HepG2 (cell line): ENCODE results near the gene CFAP46. TPM values are rescaled to one million over a fixed set of nuclear protein-coding genes. Genes with fewer than 3 reads are reported as not detected.

ENCODE experiments used
- ATAC-seq: fragments of 200-7000 bp; cut with Tn5 transposase; 3 replicates; pipeline ENCODE4 v1.9.1; 2020; ENCODE audit warnings: mild to moderate bottlenecking, moderate library complexity
- BruUV-seq: library from RNA; stranded (reverse); fragments of 400-500 nt; replicated peaks from 2 replicates; lab custom pipeline; 2021; lab: Mats Ljungman, UMichigan
- CTCF ChIA-PET: fragments of 300-600 bp; formaldehyde crosslinking; extraction: SDS; loops from one replicate; lab custom pipeline; 2021; ENCODE audit warnings: low total read pairs, inconsistent platforms, low intra/inter-chr PET ratio; lab: Yijun Ruan, JAX
- POLR2A ChIA-PET: fragments of 350-600 bp; sonication (Branson Sonifier 250); formaldehyde crosslinking; loops from one replicate; lab custom pipeline; 2020; ENCODE audit warnings: antibody characterized with exemption, inconsistent platforms; lab: Yijun Ruan, JAX
- DNase-seq: peaks from one replicate; pipeline ENCODE4 v3.0.0-alpha.2; 2015; ENCODE audit warnings: low spot score
- FAIRE-seq: peaks from 3 replicates; lab custom pipeline; 2011; peaks lifted over from hg19 to GRCh38; lab: Jason Lieb, UNC
- H2AFZ ChIP-seq: one replicate; pipeline ENCODE4 v1.6.1; 2011; ENCODE audit warnings: low read length, inconsistent platforms
- H3K27ac ChIP-seq: fragments of 300-600 bp; 3 replicates; pipeline ENCODE4 v1.8.0; 2011; ENCODE audit warnings: mixed run types, mild to moderate bottlenecking, mixed read lengths, low read length, inconsistent platforms; ENCODE audit not compliant: insufficient read depth; ENCODE audit errors: extremely low read length
- H3K27me3 ChIP-seq, 2 experiments: fragments of 200-600 bp in 1 of 2; 2 replicates in 1 of 2; 3 replicates in 1 of 2; pipeline versions ENCODE4 v1.6.0 to v1.8.0; 2011; ENCODE audit warnings: low read length in 2 of 2, mild to moderate bottlenecking in 2 of 2, moderate library complexity in 2 of 2, inconsistent platforms in 1 of 2; ENCODE audit not compliant: insufficient read depth in 2 of 2, control insufficient read depth in 1 of 2
- H3K36me3 ChIP-seq, 2 experiments: fragments of 200-600 bp in 1 of 2; replicated peaks in 1 of 2; 2 replicates in 1 of 2; 3 replicates in 1 of 2; pipeline versions ENCODE4 v1.5.1 to v1.8.0; 2011; ENCODE audit warnings: low read length in 2 of 2, inconsistent platforms in 1 of 2; ENCODE audit not compliant: insufficient read depth in 2 of 2, control insufficient read depth in 1 of 2
- H3K4me1 ChIP-seq: 2 replicates; pipeline ENCODE4 v1.5.1; 2012; ENCODE audit warnings: low read length, inconsistent platforms; ENCODE audit not compliant: insufficient read depth
- H3K4me2 ChIP-seq: 2 replicates; pipeline ENCODE4 v1.6.0; 2011; ENCODE audit warnings: low read depth, low read length, inconsistent platforms
- H3K4me3 ChIP-seq, 3 experiments: fragments of 200-600 bp in 1 of 3; sonication (generic), shearing (Covaris generic) in 1 of 3; replicated peaks in 1 of 3; 2 replicates each; pipeline ENCODE4 v1.5.1; 2011 to 2016; ENCODE audit warnings: low read length in 3 of 3, inconsistent platforms in 2 of 3, low read depth in 2 of 3, mild to moderate bottlenecking in 2 of 3, control low read depth in 1 of 3, mixed read lengths in 1 of 3; ENCODE audit not compliant: insufficient read depth in 1 of 3
- H3K79me2 ChIP-seq: one replicate; pipeline ENCODE4 v1.6.1; 2011; ENCODE audit warnings: low read length, inconsistent platforms; ENCODE audit not compliant: insufficient read depth
- H3K9ac ChIP-seq: 2 replicates; pipeline ENCODE4 v1.6.0; 2011; ENCODE audit warnings: mild to moderate bottlenecking, low read depth, low read length, inconsistent platforms; ENCODE audit not compliant: insufficient read depth
- H3K9me3 ChIP-seq: 2 replicates; pipeline ENCODE4 v1.5.1; 2012; ENCODE audit warnings: mild to moderate bottlenecking, low read length
- H4K20me1 ChIP-seq: 2 replicates; pipeline ENCODE4 v1.6.0; 2011; ENCODE audit warnings: inconsistent platforms, mild to moderate bottlenecking, low read length, moderate library complexity; ENCODE audit not compliant: insufficient read depth
- ELF1 ChIP-seq: sonication (generic); formaldehyde crosslinking; IDR thresholded peaks from 2 replicates; pipeline ENCODE4 v1.4.0; 2020; ENCODE audit warnings: missing genetic modification reagents
- JARID2 ChIP-seq: sonication (generic); formaldehyde crosslinking; IDR thresholded peaks from 2 replicates; pipeline ENCODE4 v1.8.1; 2023; ENCODE audit warnings: missing genetic modification reagents, inconsistent platforms; ENCODE audit not compliant: insufficient replicate concordance
- RFX3 ChIP-seq: IDR thresholded peaks from 2 replicates; pipeline ENCODE4 v1.6.1; 2016; ENCODE audit warnings: missing biosample characterization, missing genetic modification reagents
- ZNF292 ChIP-seq: sonication (generic); formaldehyde crosslinking; IDR thresholded peaks from 2 replicates; pipeline ENCODE4 v1.8.1; 2022; ENCODE audit warnings: mild to moderate bottlenecking, low read depth, missing genetic modification reagents, borderline replicate concordance
- WGBS: methylation state at CpG from one replicate; pipeline ENCODE4 v1.1.6; 2017; ENCODE audit warnings: low lambda C conversion rate; 5-methylcytosine and 5-hydroxymethylcytosine counted together
- in situ Hi-C: cut with HindIII; loops from 2 replicates; pipeline ENCODE4 v1.10.0; 2017; ENCODE audit warnings: low pct_unique_long_range_greater_than_20kb; ENCODE audit not compliant: extremely low pct_ligation_motif_present
- intact Hi-C: fragments of 100-400 bp; cut with micrococcal nuclease; formaldehyde crosslinking; loops from one replicate; pipeline ENCODE4 v1.10.0; 2022; ENCODE audit not compliant: unreplicated experiment
- polyA plus RNA-seq, 8 experiments: library from polyadenylated mRNA; depleted of rRNA in 3 of 8; stranded (reverse) in 7 of 8; unstranded in 1 of 8; fragments of >200 nt; fragmentation: Illumina TruSeq in 4 of 8; extraction: Trizol in 4 of 8; gene quantifications; 2 replicates each; pipeline versions ENCODE4 v1.2.1 to v1.2.3, GENCODE V29; 2011 to 2016; ENCODE audit warnings: low read depth in 4 of 8, missing spikeins in 1 of 8, mixed read lengths in 1 of 8; ENCODE audit not compliant: insufficient read depth in 1 of 8
- total RNA-seq, 5 experiments: library from RNA; depleted of rRNA; stranded (reverse); fragments of >200 nt; fragmentation: Illumina TruSeq; extraction: Trizol; gene quantifications; 2 replicates each; pipeline ENCODE4 v1.2.3, GENCODE V29; 2016; ENCODE audit warnings: low read depth in 1 of 5
- TF ChIP-seq, protein P1 (sequence below): IDR thresholded peaks from 2 replicates; pipeline ENCODE4 v1.6.1; 2016; ENCODE audit warnings: low read depth, borderline replicate concordance
- TF ChIP-seq, protein P2 (sequence below), 2 experiments: fragments of 450-650 bp in 1 of 2; sonication (generic) in 1 of 2; formaldehyde crosslinking in 1 of 2; IDR thresholded peaks; 2 replicates each; pipeline versions ENCODE4 v1.6.1 to v1.8.0; 2016 to 2022; ENCODE audit warnings: antibody characterized with exemption in 1 of 2, mild to moderate bottlenecking in 1 of 2, missing genetic modification reagents in 1 of 2
- TF ChIP-seq, protein P3 (sequence below): IDR thresholded peaks from 2 replicates; pipeline ENCODE4 v1.6.1; 2016; ENCODE audit warnings: low read depth
- TF ChIP-seq, protein P4 (sequence below): sonication (generic); formaldehyde crosslinking; IDR thresholded peaks from 2 replicates; pipeline ENCODE4 v1.4.0; 2020; ENCODE audit warnings: mild to moderate bottlenecking, low read depth, missing genetic modification reagents
- TF ChIP-seq, protein P5 (sequence below): IDR thresholded peaks from 2 replicates; pipeline ENCODE4 v1.6.1; 2018; ENCODE audit warnings: missing genetic modification reagents, mild to moderate bottlenecking, missing compliant biosample characterization

The CFAP46 gene
- total and polyA plus RNA-seq, 2 of the 13 experiments (the other 11 are each of a cell fraction or from before 2014, with no cell fraction given) = 0.24 to 0.84 TPM

DNA sequence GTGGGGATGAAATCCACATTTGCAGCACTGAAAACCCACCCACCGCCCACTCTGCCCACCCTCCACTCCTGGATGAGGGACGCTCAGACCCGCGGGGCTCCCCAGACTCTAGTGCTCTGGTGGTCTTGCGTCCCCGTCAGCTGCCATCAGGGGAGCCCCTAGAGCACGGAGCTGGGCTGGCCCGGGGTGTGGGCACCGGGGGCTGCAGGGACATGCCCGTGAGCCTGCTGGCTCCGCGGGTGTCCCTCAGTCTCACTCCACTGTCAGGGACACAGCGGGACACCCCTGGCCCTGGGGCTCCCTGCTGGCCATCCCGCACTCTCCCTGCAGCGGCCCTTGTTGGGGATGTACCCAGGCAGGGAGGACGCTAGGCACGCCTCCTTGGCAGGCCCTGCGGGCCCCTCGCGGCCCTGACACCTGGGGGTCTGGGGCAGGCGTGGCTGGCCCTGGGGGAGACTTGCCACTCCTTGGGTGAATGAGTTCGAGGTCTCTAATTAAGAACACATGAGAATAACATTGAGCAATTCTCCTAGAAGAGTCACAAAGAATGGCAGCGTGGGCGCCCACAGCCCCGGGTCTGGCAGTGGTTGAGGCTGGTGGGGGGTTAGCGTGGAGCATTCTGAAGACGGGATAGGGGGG lies 64.2 kb downstream of the CFAP46 start:
- POLR2A ChIA-PET = no interaction called here
- WGBS = 32% methylated on average over 5 of the region's 27 CpGs
- CTCF ChIA-PET = no interaction called here
- Histone ChIP-seq H3K9me3 (no peaks in the 10 kb centered on the region), H3K79me2 (no peaks in the 10 kb centered on the region), H3K9ac (no peak overlapping the region), H3K4me2 (no peak overlapping the region), H3K36me3 (no peaks in the 10 kb centered on the region), H4K20me1 (no peaks in the 10 kb centered on the region; the same call in 1 of the 2 replicates), H3K27ac (no peak overlapping the region), H3K4me1 (no peaks in the 10 kb centered on the region), H2AFZ (no peak overlapping the region), H3K4me3 (no peak overlapping the region), H3K27me3 (peaks cover 11 to 63% of the 10 kb centered on the region in 2 experiments; a peak in 4 of 5 replicates)
- FAIRE-seq = no peak
- BruUV-seq = no TSS peak
- ATAC-seq = no peak
- DNase-seq = no peak
- in situ Hi-C loops (no loop called here), intact Hi-C loops (no loop called here)
- TF ChIP-seq, protein P1, sequence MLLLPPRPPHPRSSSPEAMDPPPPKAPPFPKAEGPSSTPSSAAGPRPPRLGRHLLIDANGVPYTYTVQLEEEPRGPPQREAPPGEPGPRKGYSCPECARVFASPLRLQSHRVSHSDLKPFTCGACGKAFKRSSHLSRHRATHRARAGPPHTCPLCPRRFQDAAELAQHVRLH = no peak
- TF ChIP-seq JARID2 (CRISPR knock-in tag) = no peak
- no peak for TF ChIP-seq ZNF292 (CRISPR knock-in tag)
- TF ChIP-seq, protein P2, sequence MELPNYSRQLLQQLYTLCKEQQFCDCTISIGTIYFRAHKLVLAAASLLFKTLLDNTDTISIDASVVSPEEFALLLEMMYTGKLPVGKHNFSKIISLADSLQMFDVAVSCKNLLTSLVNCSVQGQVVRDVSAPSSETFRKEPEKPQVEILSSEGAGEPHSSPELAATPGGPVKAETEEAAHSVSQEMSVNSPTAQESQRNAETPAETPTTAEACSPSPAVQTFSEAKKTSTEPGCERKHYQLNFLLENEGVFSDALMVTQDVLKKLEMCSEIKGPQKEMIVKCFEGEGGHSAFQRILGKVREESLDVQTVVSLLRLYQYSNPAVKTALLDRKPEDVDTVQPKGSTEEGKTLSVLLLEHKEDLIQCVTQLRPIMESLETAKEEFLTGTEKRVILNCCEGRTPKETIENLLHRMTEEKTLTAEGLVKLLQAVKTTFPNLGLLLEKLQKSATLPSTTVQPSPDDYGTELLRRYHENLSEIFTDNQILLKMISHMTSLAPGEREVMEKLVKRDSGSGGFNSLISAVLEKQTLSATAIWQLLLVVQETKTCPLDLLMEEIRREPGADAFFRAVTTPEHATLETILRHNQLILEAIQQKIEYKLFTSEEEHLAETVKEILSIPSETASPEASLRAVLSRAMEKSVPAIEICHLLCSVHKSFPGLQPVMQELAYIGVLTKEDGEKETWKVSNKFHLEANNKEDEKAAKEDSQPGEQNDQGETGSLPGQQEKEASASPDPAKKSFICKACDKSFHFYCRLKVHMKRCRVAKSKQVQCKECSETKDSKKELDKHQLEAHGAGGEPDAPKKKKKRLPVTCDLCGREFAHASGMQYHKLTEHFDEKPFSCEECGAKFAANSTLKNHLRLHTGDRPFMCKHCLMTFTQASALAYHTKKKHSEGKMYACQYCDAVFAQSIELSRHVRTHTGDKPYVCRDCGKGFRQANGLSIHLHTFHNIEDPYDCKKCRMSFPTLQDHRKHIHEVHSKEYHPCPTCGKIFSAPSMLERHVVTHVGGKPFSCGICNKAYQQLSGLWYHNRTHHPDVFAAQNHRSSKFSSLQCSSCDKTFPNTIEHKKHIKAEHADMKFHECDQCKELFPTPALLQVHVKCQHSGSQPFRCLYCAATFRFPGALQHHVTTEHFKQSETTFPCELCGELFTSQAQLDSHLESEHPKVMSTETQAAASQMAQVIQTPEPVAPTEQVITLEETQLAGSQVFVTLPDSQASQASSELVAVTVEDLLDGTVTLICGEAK (IDR thresholded peaks at IDR 0.05) = no peak
- TF ChIP-seq, protein P2 (CRISPR knock-in tag; IDR thresholded peaks at IDR 0.05) = no peak
- TF ChIP-seq, protein P3, sequence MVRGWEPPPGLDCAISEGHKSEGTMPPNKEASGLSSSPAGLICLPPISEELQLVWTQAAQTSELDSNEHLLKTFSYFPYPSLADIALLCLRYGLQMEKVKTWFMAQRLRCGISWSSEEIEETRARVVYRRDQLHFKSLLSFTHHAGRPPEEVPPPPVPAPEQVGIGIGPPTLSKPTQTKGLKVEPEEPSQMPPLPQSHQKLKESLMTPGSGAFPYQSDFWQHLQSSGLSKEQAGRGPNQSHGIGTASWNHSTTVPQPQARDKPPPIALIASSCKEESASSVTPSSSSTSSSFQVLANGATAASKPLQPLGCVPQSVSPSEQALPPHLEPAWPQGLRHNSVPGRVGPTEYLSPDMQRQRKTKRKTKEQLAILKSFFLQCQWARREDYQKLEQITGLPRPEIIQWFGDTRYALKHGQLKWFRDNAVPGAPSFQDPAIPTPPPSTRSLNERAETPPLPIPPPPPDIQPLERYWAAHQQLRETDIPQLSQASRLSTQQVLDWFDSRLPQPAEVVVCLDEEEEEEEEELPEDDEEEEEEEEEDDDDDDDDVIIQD = no peak
- TF ChIP-seq, protein P4, sequence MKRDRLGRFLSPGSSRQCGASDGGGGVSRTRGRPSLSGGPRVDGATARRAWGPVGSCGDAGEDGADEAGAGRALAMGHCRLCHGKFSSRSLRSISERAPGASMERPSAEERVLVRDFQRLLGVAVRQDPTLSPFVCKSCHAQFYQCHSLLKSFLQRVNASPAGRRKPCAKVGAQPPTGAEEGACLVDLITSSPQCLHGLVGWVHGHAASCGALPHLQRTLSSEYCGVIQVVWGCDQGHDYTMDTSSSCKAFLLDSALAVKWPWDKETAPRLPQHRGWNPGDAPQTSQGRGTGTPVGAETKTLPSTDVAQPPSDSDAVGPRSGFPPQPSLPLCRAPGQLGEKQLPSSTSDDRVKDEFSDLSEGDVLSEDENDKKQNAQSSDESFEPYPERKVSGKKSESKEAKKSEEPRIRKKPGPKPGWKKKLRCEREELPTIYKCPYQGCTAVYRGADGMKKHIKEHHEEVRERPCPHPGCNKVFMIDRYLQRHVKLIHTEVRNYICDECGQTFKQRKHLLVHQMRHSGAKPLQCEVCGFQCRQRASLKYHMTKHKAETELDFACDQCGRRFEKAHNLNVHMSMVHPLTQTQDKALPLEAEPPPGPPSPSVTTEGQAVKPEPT (CRISPR knock-in tag) = no peak
- TF ChIP-seq, protein P5, sequence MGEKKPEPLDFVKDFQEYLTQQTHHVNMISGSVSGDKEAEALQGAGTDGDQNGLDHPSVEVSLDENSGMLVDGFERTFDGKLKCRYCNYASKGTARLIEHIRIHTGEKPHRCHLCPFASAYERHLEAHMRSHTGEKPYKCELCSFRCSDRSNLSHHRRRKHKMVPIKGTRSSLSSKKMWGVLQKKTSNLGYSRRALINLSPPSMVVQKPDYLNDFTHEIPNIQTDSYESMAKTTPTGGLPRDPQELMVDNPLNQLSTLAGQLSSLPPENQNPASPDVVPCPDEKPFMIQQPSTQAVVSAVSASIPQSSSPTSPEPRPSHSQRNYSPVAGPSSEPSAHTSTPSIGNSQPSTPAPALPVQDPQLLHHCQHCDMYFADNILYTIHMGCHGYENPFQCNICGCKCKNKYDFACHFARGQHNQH (CRISPR knock-in tag) = no peak
- no peak for TF ChIP-seq RFX3 (CRISPR knock-in tag)
- no peak for TF ChIP-seq ELF1 (CRISPR knock-in tag)
